ENCODE data around the gene HERC3.

Gene HERC3

DNA sequence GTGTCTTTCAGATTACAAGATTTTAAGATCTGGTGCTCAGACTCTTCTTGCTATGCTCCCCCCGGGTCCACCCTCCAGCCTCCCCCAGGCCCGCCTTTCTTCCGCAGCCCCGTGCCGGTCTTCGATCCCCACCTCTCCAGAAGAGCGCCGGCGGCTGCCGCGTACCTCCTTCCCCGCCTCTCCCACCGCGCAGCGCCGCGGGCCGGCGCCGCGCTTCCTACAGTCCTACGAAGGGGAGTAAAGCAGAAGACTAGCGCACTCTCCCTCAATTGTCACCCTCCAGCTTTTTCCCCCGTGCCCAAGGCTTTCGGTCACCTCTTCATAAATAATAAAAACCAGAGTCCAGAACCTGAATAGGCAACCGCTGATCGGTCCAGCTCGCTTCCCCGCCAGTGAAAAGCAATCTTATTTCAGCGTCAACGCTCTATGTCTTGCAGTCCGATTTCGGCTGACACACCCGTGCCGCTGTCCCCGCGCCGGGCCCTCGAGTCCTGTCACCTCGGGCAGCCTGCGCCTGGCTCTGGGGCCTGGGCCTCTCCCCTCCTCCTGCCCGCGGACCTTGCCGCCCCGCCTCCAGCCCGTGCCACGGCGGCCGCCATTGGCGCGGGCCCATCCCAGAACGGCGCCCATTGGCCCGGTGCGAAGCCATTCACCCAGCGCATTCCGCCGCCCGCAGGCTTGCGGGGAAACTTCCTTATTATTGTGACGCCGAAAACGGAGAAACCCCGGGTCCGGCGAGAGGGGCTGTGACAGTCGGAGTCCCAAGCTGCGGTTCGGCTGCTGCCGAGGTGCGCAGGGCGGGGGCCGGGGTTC is at the start of gene HERC3:
TSS of gene HERC3 (plus strand) at position 694 of the 813 bp plus-strand sequence. CDS start 13,344 bp downstream, outside the sequence.
- Histone ChIP-seq H3K36me3 (ENCODE audit: control insufficient read depth, insufficient read depth, low read length) (no peaks in the 10 kb centered on the region), H3K9me3 (ENCODE audit: control insufficient read depth, insufficient read depth, low read length) (no peaks in the 10 kb centered on the region), H3K4me3 (ENCODE audit: low read depth, low read length) (peak within 1 kb of the TSS; percentile 73), H3K27ac (ENCODE audit: low read depth, low read length) (peak within 1 kb of the TSS; percentile 10), H3K27me3 (ENCODE audit: control insufficient read depth, insufficient read depth, low read length) (peaks cover 41% of the 10 kb centered on the region), H3K4me1 (ENCODE audit: control insufficient read depth, insufficient read depth, low read length) (peaks cover 8% of the 10 kb centered on the region; the same call in 1 of the 2 replicates), H3K9ac (ENCODE audit: low read depth, low read length) (no peak within 1 kb of the TSS)

DNA sequence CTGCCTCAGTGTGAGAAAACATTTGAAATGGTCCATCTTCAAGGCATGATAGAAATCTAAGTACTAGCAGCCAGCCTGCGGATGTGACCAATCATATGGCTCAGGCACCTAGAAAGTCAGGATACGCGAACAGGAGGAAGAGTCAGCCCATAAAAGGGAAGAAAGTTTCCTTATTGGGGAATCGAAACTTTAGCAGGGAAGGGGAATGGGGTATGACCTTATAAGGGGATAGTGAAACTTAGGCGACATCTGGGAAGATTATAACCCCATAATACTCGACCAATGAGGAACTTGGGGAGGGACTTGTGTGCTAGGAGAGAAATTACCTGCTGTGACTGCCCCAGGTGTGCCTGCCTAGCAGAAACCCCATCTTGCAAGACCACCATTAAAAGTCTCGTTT is 42.5 kb upstream of the HERC3 start:
- no peaks in the 10 kb centered on the region; the same call in 1 of the 2 replicates for H3K9me3 ChIP-seq (ENCODE audit: control insufficient read depth, insufficient read depth, low read length)
- H3K27me3 ChIP-seq (ENCODE audit: control insufficient read depth, insufficient read depth, low read length) = no peaks in the 10 kb centered on the region
- no peak overlapping the region for H3K27ac ChIP-seq (ENCODE audit: low read depth, low read length)
- H3K4me1 ChIP-seq (ENCODE audit: control insufficient read depth, insufficient read depth, low read length) = no peaks in the 10 kb centered on the region
- no peak overlapping the region for H3K4me3 ChIP-seq (ENCODE audit: low read depth, low read length)
- H3K9ac ChIP-seq (ENCODE audit: low read depth, low read length) = no peak overlapping the region
- no peaks in the 10 kb centered on the region for H3K36me3 ChIP-seq (ENCODE audit: control insufficient read depth, insufficient read depth, low read length)

DNA sequence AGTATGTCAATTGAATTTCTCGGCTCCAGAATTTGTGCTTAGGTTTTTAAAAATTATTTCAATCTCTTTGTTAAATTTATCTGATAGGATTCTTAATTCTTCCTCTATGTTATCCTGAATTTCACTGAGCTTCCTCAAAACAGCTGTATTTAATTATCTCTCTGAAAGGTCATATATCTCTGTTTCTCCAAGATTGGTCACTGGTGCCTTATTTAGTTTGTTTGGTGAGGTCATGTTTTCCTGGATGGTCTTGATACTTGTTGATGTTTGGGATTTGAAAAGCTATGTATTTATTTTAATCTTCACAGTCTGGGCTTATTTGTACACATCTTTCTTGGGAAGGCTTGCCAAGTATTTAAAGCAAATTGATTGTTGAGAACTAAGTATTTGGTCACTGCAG is 24.7 kb upstream of the HERC3 start:
- Histone ChIP-seq H3K36me3 (ENCODE audit: control insufficient read depth, insufficient read depth, low read length) (no peaks in the 10 kb centered on the region), H3K9me3 (ENCODE audit: control insufficient read depth, insufficient read depth, low read length) (no peaks in the 10 kb centered on the region), H3K4me3 (ENCODE audit: low read depth, low read length) (no peak overlapping the region), H3K9ac (ENCODE audit: low read depth, low read length) (no peak overlapping the region), H3K4me1 (ENCODE audit: control insufficient read depth, insufficient read depth, low read length) (no peaks in the 10 kb centered on the region), H3K27ac (ENCODE audit: low read depth, low read length) (no peak overlapping the region), H3K27me3 (ENCODE audit: control insufficient read depth, insufficient read depth, low read length) (no peaks in the 10 kb centered on the region)

DNA sequence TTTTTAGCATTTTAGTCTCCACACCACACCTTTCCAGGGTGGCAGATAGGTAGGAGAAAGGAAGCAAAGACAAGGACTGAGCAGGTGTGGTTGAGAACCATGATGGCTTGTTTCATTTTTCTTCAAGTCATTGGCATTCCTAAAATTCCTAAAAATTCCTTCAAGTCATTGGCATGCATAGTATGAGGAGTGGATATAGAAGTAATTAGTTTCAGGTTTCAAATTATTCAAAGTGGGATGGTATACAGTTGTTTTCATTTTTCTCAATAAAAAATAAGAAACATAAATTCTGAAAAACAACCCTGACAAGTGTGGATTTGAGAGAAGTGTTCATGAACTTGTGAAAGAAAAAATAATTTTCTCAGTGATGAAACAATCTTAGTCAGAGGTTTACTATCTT is 22.3 kb upstream of the HERC3 start:
- Histone ChIP-seq H3K9me3 (ENCODE audit: control insufficient read depth, insufficient read depth, low read length) (no peaks in the 10 kb centered on the region), H3K4me1 (ENCODE audit: control insufficient read depth, insufficient read depth, low read length) (0 out of 2 replicates have a peak, but pooled peaks cover 7% of the 10 kb centered on the region), H3K9ac (ENCODE audit: low read depth, low read length) (no peak overlapping the region), H3K36me3 (ENCODE audit: control insufficient read depth, insufficient read depth, low read length) (no peaks in the 10 kb centered on the region), H3K27ac (ENCODE audit: low read depth, low read length) (no peak overlapping the region), H3K27me3 (ENCODE audit: control insufficient read depth, insufficient read depth, low read length) (no peaks in the 10 kb centered on the region), H3K4me3 (ENCODE audit: low read depth, low read length) (no peak overlapping the region)

DNA sequence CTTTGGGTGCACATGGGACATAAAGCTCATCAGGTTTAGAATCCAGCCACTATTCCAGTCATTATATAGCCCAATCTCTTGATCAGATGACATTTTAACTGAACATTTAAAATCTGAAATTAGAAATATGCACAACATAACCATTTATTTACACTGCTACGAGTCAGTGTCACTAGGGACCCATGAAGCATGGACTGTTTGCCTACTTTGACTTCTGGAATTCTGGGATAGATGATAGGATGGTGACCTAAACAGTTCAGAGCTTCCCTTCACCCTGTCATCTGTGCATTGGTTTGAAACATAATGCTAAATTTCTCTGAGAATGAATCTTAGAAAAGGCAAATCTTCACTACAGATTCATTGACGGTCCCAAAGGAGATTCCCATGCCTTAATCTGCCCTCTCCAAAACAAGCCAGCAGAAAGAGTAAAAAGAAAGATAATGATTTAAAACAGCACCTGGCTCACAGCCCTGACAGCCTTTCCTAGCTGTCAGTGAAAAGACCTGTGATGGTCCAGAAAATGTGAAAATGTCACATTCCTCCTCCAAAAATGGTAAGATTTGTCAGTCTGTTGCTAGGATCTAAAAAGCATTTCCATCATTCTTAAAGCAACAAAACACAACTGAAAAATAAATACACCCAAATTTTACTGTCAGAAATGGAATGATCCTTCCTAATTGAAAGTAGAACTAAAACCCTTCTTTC is 18.9 kb upstream of the HERC3 start:
- Histone ChIP-seq H3K9ac (ENCODE audit: low read depth, low read length) (no peak overlapping the region), H3K36me3 (ENCODE audit: control insufficient read depth, insufficient read depth, low read length) (no peaks in the 10 kb centered on the region), H3K4me1 (ENCODE audit: control insufficient read depth, insufficient read depth, low read length) (0 out of 2 replicates have a peak, but pooled peaks cover 7% of the 10 kb centered on the region), H3K27me3 (ENCODE audit: control insufficient read depth, insufficient read depth, low read length) (no peaks in the 10 kb centered on the region), H3K4me3 (ENCODE audit: low read depth, low read length) (no peak overlapping the region), H3K9me3 (ENCODE audit: control insufficient read depth, insufficient read depth, low read length) (no peaks in the 10 kb centered on the region), H3K27ac (ENCODE audit: low read depth, low read length) (no peak overlapping the region)

DNA sequence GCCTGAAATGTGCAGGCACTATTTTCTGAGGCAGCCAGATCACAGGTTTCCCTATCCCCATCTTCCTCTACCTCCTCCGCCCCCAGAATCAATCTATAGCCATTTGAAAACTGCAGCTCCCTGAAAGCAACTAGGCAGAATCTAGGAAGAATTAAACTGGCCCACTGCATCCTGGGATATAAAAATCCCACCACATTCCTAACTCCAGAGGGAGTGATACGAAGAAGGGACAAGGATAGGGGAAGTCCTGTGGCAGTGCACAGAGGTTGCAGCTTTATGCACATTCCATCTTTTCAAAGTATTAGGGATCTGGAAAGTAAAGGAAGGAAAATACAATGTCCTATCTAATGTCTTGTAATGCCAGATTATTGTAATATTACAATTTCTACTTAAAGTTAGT is 18.3 kb upstream of the HERC3 start:
- H3K9me3 ChIP-seq (ENCODE audit: control insufficient read depth, insufficient read depth, low read length) = no peaks in the 10 kb centered on the region
- H3K9ac ChIP-seq (ENCODE audit: low read depth, low read length) = no peak overlapping the region
- no peak overlapping the region for H3K4me3 ChIP-seq (ENCODE audit: low read depth, low read length)
- H3K27ac ChIP-seq (ENCODE audit: low read depth, low read length) = no peak overlapping the region
- H3K4me1 ChIP-seq (ENCODE audit: control insufficient read depth, insufficient read depth, low read length) = 0 out of 2 replicates have a peak, but pooled peaks cover 7% of the 10 kb centered on the region
- no peaks in the 10 kb centered on the region for H3K27me3 ChIP-seq (ENCODE audit: control insufficient read depth, insufficient read depth, low read length)
- H3K36me3 ChIP-seq (ENCODE audit: control insufficient read depth, insufficient read depth, low read length) = no peaks in the 10 kb centered on the region

DNA sequence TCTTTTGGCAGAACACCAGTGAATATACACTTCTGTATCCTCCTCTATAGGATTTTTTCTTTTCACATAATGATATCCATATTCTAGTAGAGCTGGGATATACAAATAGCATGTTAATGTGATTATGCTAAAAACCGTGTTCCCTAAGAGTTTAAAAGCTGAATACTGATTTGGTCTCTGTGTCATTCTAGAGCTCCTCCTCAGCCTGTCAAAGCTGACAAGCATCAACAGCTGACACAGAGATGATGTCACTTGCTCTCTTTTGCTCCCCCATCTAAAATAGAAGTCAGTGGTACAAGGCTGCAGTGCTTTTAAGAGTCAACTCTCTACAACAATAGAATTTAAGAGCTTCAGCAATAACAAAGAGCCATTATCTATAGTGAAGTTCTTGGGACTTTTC is 17.1 kb upstream of the HERC3 start:
- Histone ChIP-seq H3K27me3 (ENCODE audit: control insufficient read depth, insufficient read depth, low read length) (no peaks in the 10 kb centered on the region), H3K4me3 (ENCODE audit: low read depth, low read length) (no peak overlapping the region), H3K36me3 (ENCODE audit: control insufficient read depth, insufficient read depth, low read length) (no peaks in the 10 kb centered on the region), H3K9ac (ENCODE audit: low read depth, low read length) (no peak overlapping the region), H3K27ac (ENCODE audit: low read depth, low read length) (no peak overlapping the region), H3K4me1 (ENCODE audit: control insufficient read depth, insufficient read depth, low read length) (0 out of 2 replicates have a peak, but pooled peaks cover 7% of the 10 kb centered on the region), H3K9me3 (ENCODE audit: control insufficient read depth, insufficient read depth, low read length) (no peaks in the 10 kb centered on the region)

DNA sequence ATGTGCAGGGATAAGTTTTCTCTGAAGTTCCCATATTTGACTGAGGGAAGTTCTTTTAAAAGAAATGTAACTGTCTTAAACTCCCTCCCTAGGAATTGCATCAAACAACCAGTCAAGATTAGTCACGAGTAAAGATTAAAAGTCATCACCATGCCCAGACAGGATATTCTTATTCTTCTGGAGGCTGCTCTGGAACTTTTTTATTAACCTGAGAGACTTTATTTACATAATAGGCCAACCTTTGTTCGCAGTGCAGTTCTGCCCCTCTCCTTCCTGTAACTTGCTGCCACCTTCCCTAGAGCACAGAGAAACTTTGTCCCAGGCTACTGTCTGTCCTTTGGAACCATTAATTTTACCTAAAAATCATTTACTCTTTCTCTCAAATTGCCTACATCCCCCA is 9.8 kb upstream of the HERC3 start:
- Histone ChIP-seq H3K27ac (ENCODE audit: low read depth, low read length) (no peak overlapping the region), H3K9me3 (ENCODE audit: control insufficient read depth, insufficient read depth, low read length) (no peaks in the 10 kb centered on the region)

DNA sequence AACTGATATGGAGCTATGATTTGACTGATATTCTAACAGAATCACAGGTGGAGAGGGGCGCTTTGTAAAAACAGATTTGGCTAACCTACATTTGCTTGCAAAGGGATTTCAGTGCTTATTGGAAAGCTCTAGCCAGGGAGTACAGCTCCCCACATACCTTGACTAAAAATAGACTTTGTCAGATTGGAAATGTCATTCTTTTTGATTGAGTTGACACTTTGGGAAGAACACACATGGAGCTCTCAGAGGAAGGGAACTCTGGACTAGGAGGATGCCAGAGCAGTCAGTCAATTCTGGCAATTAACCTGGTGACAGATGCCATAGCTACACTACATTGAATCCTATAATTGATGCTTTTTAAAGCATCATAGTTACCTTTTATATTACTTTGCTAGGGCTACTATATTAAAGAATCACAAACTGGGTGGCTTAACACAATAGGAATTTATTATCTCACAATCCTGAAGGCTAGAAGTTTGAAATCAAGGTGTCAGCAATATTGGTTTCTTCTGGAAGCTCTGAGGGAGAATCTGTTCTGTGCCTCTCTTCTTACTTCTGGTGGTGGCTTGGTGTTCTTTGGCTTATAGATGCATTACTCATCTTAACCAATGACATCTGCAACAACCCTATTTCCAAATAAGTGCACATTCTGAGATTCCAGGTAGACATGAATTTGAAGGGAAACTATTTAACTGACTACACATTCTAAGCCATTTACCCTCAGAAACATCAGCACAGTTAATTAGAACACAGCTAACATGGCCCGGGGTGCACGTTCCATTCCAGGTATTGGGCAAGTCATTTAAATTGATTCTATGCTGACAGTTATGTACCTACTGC is 8.4 kb upstream of the HERC3 start:
- H3K4me3 ChIP-seq (ENCODE audit: low read depth, low read length) = no peak overlapping the region
- no peak overlapping the region for H3K9ac ChIP-seq (ENCODE audit: low read depth, low read length)
- no peaks in the 10 kb centered on the region for H3K9me3 ChIP-seq (ENCODE audit: control insufficient read depth, insufficient read depth, low read length)
- H3K36me3 ChIP-seq (ENCODE audit: control insufficient read depth, insufficient read depth, low read length) = no peaks in the 10 kb centered on the region
- no peaks in the 10 kb centered on the region for H3K27me3 ChIP-seq (ENCODE audit: control insufficient read depth, insufficient read depth, low read length)
- H3K4me1 ChIP-seq (ENCODE audit: control insufficient read depth, insufficient read depth, low read length) = no peaks in the 10 kb centered on the region
- no peak overlapping the region for H3K27ac ChIP-seq (ENCODE audit: low read depth, low read length)

More for the DNA sequence above, 9.8 kb upstream of the HERC3 start:
- Histone ChIP-seq H3K4me3 (ENCODE audit: low read depth, low read length) (no peak overlapping the region), H3K36me3 (ENCODE audit: control insufficient read depth, insufficient read depth, low read length) (no peaks in the 10 kb centered on the region), H3K9ac (ENCODE audit: low read depth, low read length) (no peak overlapping the region), H3K27me3 (ENCODE audit: control insufficient read depth, insufficient read depth, low read length) (no peaks in the 10 kb centered on the region), H3K4me1 (ENCODE audit: control insufficient read depth, insufficient read depth, low read length) (no peaks in the 10 kb centered on the region)

DNA sequence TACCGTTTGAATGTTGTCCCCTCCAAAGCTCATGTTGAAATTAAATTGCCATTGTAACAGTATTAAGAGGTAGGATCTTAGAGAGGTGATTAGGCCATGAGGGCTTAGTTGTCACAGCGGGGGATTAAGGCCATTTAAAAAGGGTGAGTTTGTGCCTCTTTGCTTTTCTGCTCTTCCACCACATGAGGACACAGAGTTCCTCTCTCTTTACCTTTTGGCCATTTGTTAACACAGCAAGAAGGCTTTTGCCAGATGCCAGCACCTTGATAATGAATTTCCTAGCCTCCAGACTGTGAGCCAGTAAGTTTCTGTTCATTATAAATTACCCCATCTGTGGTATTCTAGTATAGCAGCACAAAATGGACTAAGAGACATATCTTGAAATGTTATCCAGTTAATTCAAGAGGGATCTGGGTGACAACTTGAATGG is 7.8 kb upstream of the HERC3 start:
- H3K9me3 ChIP-seq (ENCODE audit: control insufficient read depth, insufficient read depth, low read length) = no peaks in the 10 kb centered on the region

More for the DNA sequence above, 7.8 kb upstream of the HERC3 start:
- Histone ChIP-seq H3K4me1 (ENCODE audit: control insufficient read depth, insufficient read depth, low read length) (no peaks in the 10 kb centered on the region), H3K27me3 (ENCODE audit: control insufficient read depth, insufficient read depth, low read length) (peaks cover 2% of the 10 kb centered on the region), H3K4me3 (ENCODE audit: low read depth, low read length) (no peak overlapping the region), H3K27ac (ENCODE audit: low read depth, low read length) (no peak overlapping the region), H3K9ac (ENCODE audit: low read depth, low read length) (no peak overlapping the region), H3K36me3 (ENCODE audit: control insufficient read depth, insufficient read depth, low read length) (no peaks in the 10 kb centered on the region)
